ENCODE data around the gene OR4D9. TPM values are rescaled to one million over a fixed set of nuclear protein-coding genes. Genes with fewer than 3 reads are reported as not detected.
"Not testable (repeated sequence)": the region's sequence is repeated elsewhere in the genome, so short reads cannot be mapped to it uniquely, and the experiment has no call there.

The OR4D9 gene
- total RNA-seq, 3 donors from 2014 or later (not counting 1 experiment from before 2014, with no cell fraction given), result not detected

- Mint-ChIP-seq H3K4me1 (peaks cover 0 to 8% of the 10 kb centered on the region in 2 donors), H3K4me3 (no peak overlapping the region), H3K27ac (no peak overlapping the region), H3K36me3 (no peaks in the 10 kb centered on the region), H3K9me3 (no peaks in the 10 kb centered on the region), H3K27me3 (ENCODE audit: low read depth in 2 of 2) (peaks cover 6 to 8% of the 10 kb centered on the region in 2 donors)
- DNase-seq (no peak), ATAC-seq (no peak)
- Histone ChIP-seq H3K4me3 (ENCODE audit: low read length) (no peak overlapping the region), H3K4me1 (ENCODE audit: control insufficient read depth, insufficient read depth, low read length) (peaks cover 6% of the 10 kb centered on the region), H3K36me3 (ENCODE audit: control insufficient read depth, insufficient read depth, low read length) (no peaks in the 10 kb centered on the region), H3K9me3 (ENCODE audit: control insufficient read depth, insufficient read depth, low read length) (no peaks in the 10 kb centered on the region), H3K27ac (ENCODE audit: low read length) (no peak overlapping the region), H3K27me3 (ENCODE audit: control insufficient read depth, insufficient read depth, low read length) (no peaks in the 10 kb centered on the region)
- intact Hi-C loops (cut with micrococcal nuclease), result no loop called here
- TF ChIP-seq CTCF (IDR thresholded peaks at IDR 0.05), result no peak
- WGBS (ENCODE audit: insufficient coverage), result 79% methylated on average over 1 of the region's 1 CpG
These were observed 336 bp downstream of the OR4D9 start for GRCh38 chr11:59511675-59512074.

- ATAC-seq, result not testable (repeated sequence)
These were observed 8.8 kb downstream of the OR4D9 start for GRCh38 chr11:59520139-59520538.

DNA sequence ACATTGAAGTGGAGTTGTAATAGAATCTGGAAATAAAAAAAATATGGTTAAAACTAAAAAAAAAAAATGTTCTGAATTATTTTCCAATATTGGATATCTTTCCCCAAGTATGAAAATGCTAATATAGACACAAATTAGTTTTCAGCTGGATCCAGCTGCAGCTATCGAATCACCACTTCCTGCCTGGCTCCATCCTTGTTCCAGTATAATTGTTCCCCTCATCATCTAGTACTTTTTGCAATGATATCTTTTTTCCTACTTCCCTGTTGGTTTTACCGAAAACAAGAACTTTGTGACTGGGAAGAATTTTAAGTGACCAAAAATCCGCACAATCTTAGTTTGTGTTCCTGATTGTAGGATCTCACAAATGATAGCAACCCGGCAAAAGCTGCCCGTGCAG is 9.4 kb downstream of the OR4D9 start:
- ATAC-seq, result no peak
- DNase-seq, result no peak
- H3K36me3 ChIP-seq (ENCODE audit: control insufficient read depth, insufficient read depth, low read length), result no peaks in the 10 kb centered on the region
- no peak overlapping the region for H3K4me3 Mint-ChIP-seq
- intact Hi-C loops (cut with micrococcal nuclease), result no loop called here
- no peaks in the 10 kb centered on the region for H3K9me3 ChIP-seq (ENCODE audit: control insufficient read depth, insufficient read depth, low read length)
- no peak overlapping the region for H3K4me3 ChIP-seq (ENCODE audit: low read length)
- H3K27me3 Mint-ChIP-seq (ENCODE audit: low read depth in 2 of 2), result peaks cover 17 to 31% of the 10 kb centered on the region in 2 donors
- no peak for TF ChIP-seq CTCF (IDR thresholded peaks at IDR 0.05)
- no peak overlapping the region for H3K27ac Mint-ChIP-seq
- no peak overlapping the region for H3K27ac ChIP-seq (ENCODE audit: low read length)
- H3K4me1 ChIP-seq (ENCODE audit: control insufficient read depth, insufficient read depth, low read length), result no peaks in the 10 kb centered on the region
- no peaks in the 10 kb centered on the region for H3K36me3 Mint-ChIP-seq
- H3K27me3 ChIP-seq (ENCODE audit: control insufficient read depth, insufficient read depth, low read length), result no peaks in the 10 kb centered on the region
- 95% methylated on average over 5 of the region's 5 CpGs for whole genome bisulfite sequencing (ENCODE audit: insufficient coverage)
- no peaks in the 10 kb centered on the region for H3K4me1 Mint-ChIP-seq
- no peaks in the 10 kb centered on the region for H3K9me3 Mint-ChIP-seq

More at GRCh38 chr11:59520139-59520538, 8.8 kb downstream of the OR4D9 start:
- H3K4me3 Mint-ChIP-seq; H3K27ac Mint-ChIP-seq; H3K36me3 Mint-ChIP-seq; H3K9me3 Mint-ChIP-seq; H3K4me3 ChIP-seq (ENCODE audit: low read length); H3K4me1 ChIP-seq (ENCODE audit: control insufficient read depth, insufficient read depth, low read length); H3K27ac ChIP-seq (ENCODE audit: low read length); H3K4me1 Mint-ChIP-seq; H3K27me3 ChIP-seq (ENCODE audit: control insufficient read depth, insufficient read depth, low read length); intact Hi-C loops (cut with micrococcal nuclease); DNase-seq; H3K9me3 ChIP-seq (ENCODE audit: control insufficient read depth, insufficient read depth, low read length); H3K36me3 ChIP-seq (ENCODE audit: control insufficient read depth, insufficient read depth, low read length): not testable (repeated sequence)
- peaks cover 14 to 34% of the 10 kb centered on the region in 2 donors for H3K27me3 Mint-ChIP-seq (ENCODE audit: low read depth in 2 of 2)
- 91% methylated on average over 1 of the region's 2 CpGs for WGBS (ENCODE audit: insufficient coverage)

GRCh38 chr11:59523541-59523940 is 12.2 kb downstream of the OR4D9 start:
- H3K4me3 Mint-ChIP-seq, result no peak overlapping the region
- Histone ChIP-seq H3K36me3 (ENCODE audit: control insufficient read depth, insufficient read depth, low read length) (no peaks in the 10 kb centered on the region), H3K4me3 (ENCODE audit: low read length) (no peak overlapping the region), H3K27me3 (ENCODE audit: control insufficient read depth, insufficient read depth, low read length) (no peaks in the 10 kb centered on the region), H3K27ac (ENCODE audit: low read length) (no peak overlapping the region), H3K4me1 (ENCODE audit: control insufficient read depth, insufficient read depth, low read length) (no peaks in the 10 kb centered on the region), H3K9me3 (ENCODE audit: control insufficient read depth, insufficient read depth, low read length) (no peaks in the 10 kb centered on the region)
- H3K27ac Mint-ChIP-seq, result no peak overlapping the region
- no peaks in the 10 kb centered on the region for H3K4me1 Mint-ChIP-seq
- H3K9me3 Mint-ChIP-seq, result no peaks in the 10 kb centered on the region
- DNase-seq (no peak), ATAC-seq (no peak)
- H3K36me3 Mint-ChIP-seq, result no peaks in the 10 kb centered on the region
- peaks cover 17 to 31% of the 10 kb centered on the region in 2 donors for H3K27me3 Mint-ChIP-seq (ENCODE audit: low read depth in 2 of 2)
- no peak for TF ChIP-seq CTCF (IDR thresholded peaks at IDR 0.05)
- intact Hi-C loops (cut with micrococcal nuclease), result no loop called here
- 75% methylated on average over 1 of the region's 1 CpG for WGBS (ENCODE audit: insufficient coverage)
